ENCODE results near the gene CORO2B. TPM values are rescaled to one million over a fixed set of nuclear protein-coding genes. Genes with fewer than 3 reads are reported as not detected.

The CORO2B gene
- total and polyA plus RNA-seq, 9 donors = 7.5 to 61.0 (median 18.0) TPM

DNA sequence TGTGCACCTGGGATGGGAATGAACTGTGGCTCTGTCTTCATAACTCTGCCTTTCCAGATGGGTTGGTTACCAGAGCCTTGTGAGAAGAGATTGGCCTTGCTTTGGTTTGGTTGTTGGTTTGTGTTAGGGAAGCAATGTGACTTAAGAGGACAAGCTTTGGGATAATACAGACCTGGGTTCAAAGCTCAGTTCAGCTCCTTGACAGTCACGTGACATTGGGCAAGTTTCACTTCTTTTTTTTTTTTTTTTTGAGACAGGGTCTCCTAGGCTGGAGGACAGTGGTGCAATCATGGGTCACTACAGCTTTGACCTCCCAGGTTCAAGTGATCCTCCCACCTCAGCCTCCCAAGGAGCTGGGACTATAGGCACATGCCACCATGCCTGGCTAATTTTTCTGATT, 42.7 kb downstream of the CORO2B start:
- intact Hi-C loops (cut with DNase I) = no loop called here
- Histone ChIP-seq H3K4me3 (no peak overlapping the region), H3K27me3 (no peaks in the 10 kb centered on the region), H3K9me3 (no peaks in the 10 kb centered on the region), H3K4me1 (ENCODE audit: insufficient read depth) (peaks cover 27% of the 10 kb centered on the region), H3K27ac (peak overlapping the region in 1 of 2 donors; percentile 55), H3K36me3 (no peaks in the 10 kb centered on the region)
- 87 to 97% (median 94%) methylated on average over 1 of the region's 1 CpG for WGBS, 3 donors
- TF ChIP-seq CTCF (IDR thresholded peaks at IDR 0.05) = no peak
- TF ChIP-seq EP300 (IDR thresholded peaks at IDR 0.05) = no peak
- TF ChIP-seq POLR2A (IDR thresholded peaks at IDR 0.05) = no peak
- DNase-seq = no peak

DNA sequence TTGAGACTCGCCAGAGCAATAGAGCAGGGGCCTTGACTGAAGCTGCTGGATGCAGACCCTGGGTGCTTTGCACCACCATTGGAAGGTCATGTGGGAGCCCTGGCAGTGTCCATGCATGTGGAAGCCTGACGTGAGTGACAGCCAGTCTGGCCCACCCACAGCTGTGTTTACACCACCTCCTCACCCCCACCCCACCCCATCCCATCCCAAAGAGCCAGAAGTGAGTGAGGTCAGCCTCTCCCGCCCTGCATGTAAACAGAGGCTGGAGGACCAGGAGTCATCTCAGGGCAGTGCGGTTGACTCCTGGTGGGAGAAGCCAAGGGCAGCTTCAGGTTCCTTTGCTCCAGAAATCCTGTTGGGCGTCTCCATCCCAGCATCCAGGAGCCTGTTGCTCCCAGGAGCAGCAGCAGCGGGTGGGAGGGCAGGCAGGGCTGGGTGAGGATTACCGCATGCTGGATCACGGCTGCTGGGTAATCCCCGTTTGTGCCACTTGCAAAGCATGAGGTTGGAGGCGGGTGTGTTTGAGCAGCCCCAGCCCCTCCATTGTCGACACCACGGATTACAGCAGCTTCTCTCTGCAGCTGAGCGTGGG, 44.6 kb downstream of the CORO2B start:
- intact Hi-C loops (cut with DNase I) = no loop called here
- 36 to 78% (median 47%) methylated on average over 11 to 13 of the region's 13 CpGs for WGBS, 3 donors
- Histone ChIP-seq H3K27me3 (no peaks in the 10 kb centered on the region), H3K36me3 (no peaks in the 10 kb centered on the region), H3K4me3 (no peak overlapping the region), H3K9me3 (no peaks in the 10 kb centered on the region), H3K27ac (no peak overlapping the region), H3K4me1 (ENCODE audit: insufficient read depth) (peaks cover 23% of the 10 kb centered on the region)
- no peak for TF ChIP-seq CTCF (IDR thresholded peaks at IDR 0.05)
- TF ChIP-seq EP300 (IDR thresholded peaks at IDR 0.05) = no peak
- TF ChIP-seq POLR2A (IDR thresholded peaks at IDR 0.05) = no peak
- DNase-seq = peak in 1 of 5 donors; percentile 42

DNA sequence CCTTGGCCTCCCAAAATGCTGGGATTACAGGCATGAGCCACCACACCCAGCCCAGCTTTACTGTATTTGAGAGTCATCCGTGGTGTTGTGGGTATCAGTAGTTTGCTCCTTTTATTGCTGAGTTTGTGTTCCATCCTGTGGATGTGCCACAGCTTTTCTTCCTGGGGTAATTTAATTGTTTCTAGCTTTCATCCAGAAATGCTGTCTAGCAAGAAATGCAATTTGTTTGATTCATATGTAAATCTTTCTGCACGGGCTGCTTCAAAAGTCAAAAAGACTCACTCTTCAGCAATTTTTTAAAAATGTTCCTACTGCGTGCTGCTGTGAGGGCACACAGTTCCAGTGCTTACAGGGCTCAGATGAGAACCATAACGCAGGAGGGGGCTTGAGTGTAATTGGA, 47.1 kb downstream of the CORO2B start:
- Histone ChIP-seq H3K4me1 (ENCODE audit: insufficient read depth) (peaks cover 19% of the 10 kb centered on the region), H3K27ac (no peak overlapping the region), H3K27me3 (no peaks in the 10 kb centered on the region), H3K36me3 (no peaks in the 10 kb centered on the region), H3K9me3 (no peaks in the 10 kb centered on the region), H3K4me3 (no peak overlapping the region)
- intact Hi-C loops (cut with DNase I) = no loop called here
- 90 to 93% (median 93%) methylated on average over 4 of the region's 4 CpGs for WGBS, 3 donors
- TF ChIP-seq POLR2A (IDR thresholded peaks at IDR 0.05) (no peak), CTCF (IDR thresholded peaks at IDR 0.05) (no peak), EP300 (IDR thresholded peaks at IDR 0.05) (no peak)
- DNase-seq = no peak

DNA sequence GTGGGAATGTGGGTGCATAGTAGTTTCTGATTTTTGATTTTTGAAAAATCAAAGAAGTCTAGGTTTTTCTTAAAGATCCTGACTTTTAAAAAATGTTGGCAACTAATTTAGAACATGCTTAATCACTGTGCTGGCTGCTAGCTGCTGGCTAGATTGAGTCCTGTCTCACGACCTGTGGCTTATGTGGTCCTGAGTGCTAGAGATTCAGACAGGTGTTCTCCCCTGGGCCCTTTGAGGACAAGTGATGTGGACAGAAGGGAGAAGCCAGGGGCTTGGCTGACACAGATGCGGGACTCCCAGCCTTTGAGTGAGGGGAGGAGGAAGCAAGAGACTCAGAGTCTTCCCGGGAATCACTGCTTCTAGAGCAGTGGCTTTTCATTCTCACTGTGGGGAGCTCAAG, 47.5 kb downstream of the CORO2B start:
- no peak overlapping the region for H3K27ac ChIP-seq
- no peak overlapping the region for H3K4me3 ChIP-seq
- H3K36me3 ChIP-seq = no peaks in the 10 kb centered on the region
- 72 to 81% (median 81%) methylated on average over 3 of the region's 3 CpGs for WGBS, 3 donors
- TF ChIP-seq POLR2A (IDR thresholded peaks at IDR 0.05) (no peak), EP300 (IDR thresholded peaks at IDR 0.05) (no peak), CTCF (IDR thresholded peaks at IDR 0.05) (no peak)
- peaks cover 15% of the 10 kb centered on the region for H3K4me1 ChIP-seq (ENCODE audit: insufficient read depth)
- intact Hi-C loops (cut with DNase I) = no loop called here
- H3K9me3 ChIP-seq = no peaks in the 10 kb centered on the region
- H3K27me3 ChIP-seq = no peaks in the 10 kb centered on the region
- no peak for DNase-seq

Data from ovary (tissue), 9 donors.